ENCODE measurements around the gene ZNF526. TPM values are rescaled to one million over a fixed set of nuclear protein-coding genes. Genes with fewer than 3 reads are reported as not detected.

The ZNF526 gene
- total and polyA plus RNA-seq, 3 donors from 2014 or later, result 10.1 to 12.2 (median 10.1) TPM

- DNase-seq, result no peak
- 43% methylated on average over 15 of the region's 15 CpGs; no CpG with 5 or more reads in 1 of the 2 donors for WGBS, 2 donors
- Histone ChIP-seq H3K36me3 (ENCODE audit: low read depth, missing control alignments) (no peaks in the 10 kb centered on the region), H3K4me3 (no peak overlapping the region), H3K9me3 (no peaks in the 10 kb centered on the region), H3K27ac (peak overlapping the region; percentile 98 to 99), H3K4me1 (peaks cover 64% of the 10 kb centered on the region), H3K27me3 (no peaks in the 10 kb centered on the region)
- intact Hi-C loops (cut with DNase I; ENCODE audit: low total_unique reads), result no loop called here
- TF ChIP-seq CTCF (IDR thresholded peaks at IDR 0.05), result no peak
- TF ChIP-seq POLR2A (IDR thresholded peaks at IDR 0.05), result no peak
These were observed 30.1 kb downstream of the ZNF526 start for GRCh38 chr19:42250183-42250665.

DNA sequence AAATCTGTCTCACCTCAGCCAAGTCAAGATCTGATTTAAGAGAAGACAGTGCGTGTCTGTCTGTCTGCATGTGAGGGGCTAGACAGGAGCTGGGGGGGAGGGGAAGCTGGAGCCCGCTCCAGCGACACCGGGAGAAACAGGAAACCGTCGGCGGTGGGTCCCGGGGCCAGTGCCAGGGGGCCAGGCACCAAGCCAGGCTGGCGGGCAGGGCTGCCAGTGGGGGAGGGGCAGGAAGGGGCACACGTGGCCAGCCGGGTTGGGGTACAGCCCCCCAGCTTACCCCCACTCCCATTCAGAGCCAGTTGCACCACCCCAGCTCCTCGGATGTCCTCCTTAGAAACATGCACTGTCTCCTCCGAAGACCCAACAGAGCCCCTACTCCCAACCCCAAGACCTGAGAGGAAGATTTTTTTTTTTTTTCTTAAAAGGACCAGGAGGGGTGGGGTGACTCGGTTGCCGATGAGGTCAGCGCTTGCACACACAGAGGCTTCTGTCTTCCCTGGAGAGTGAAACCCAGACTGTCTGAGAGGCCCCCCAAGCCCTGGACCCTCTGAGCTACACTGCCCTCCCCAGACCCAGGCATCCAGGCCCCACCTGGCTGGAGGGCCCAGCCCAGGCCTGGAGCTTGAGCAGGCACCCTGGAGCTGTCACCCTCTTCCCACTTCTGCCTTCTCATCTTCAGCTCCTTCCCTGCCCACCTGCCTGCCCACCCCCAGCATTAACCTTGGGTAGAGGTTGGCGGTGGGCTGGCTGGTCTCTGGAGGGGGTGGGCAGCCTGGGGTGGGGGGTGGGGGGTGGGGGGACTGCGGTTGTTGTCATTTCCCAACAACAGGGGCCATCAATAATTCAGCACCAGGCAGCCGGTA is 30.8 kb downstream of the ZNF526 start:
- DNase-seq, result no peak
- WGBS, 2 donors, result 39 to 61% methylated on average over 19 of the region's 19 CpGs

DNA sequence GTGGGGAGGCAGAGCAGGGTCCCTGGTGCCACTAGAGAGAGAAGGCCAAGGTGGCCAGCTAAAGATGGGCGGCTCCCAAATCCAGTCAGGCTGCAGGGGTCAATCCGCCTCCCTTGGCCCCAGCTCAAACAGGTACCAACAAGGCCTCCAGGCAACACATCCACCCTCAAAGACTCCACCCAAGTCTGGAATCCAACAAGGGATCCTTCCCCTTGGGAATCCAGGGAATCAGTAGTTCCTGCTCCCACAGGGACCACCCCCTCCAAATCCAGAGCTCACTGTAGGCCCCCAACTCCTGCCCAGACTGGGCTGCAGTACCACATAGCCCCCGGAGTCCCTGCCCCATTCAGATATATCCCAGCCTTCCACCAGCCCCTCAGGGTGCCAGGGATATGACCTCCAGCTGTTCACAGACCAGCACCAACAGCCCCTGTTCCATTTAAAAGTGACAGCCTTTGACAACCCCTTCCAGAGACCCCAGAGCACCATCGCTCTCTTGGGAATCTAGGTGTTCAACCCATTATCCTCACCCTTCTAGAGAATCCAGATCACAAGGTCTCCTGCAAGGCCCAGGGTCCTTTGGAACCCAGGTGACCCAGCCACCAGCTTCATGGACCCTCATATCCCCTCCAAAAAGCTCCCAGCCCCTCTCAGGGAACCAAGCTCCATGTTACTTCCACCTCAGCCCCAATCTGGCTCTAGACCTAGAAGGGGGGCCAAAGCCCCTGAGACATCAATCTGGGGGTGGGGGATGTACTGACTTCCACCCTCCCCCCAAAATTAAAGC is 31.7 kb downstream of the ZNF526 start:
- Histone ChIP-seq H3K9me3 (no peaks in the 10 kb centered on the region), H3K27me3 (no peaks in the 10 kb centered on the region), H3K36me3 (ENCODE audit: low read depth, missing control alignments) (no peaks in the 10 kb centered on the region), H3K4me3 (peak overlapping the region; percentile 99 to 100), H3K27ac (peak overlapping the region; percentile 98 to 99), H3K4me1 (peaks cover 61% of the 10 kb centered on the region)
- intact Hi-C loops (cut with DNase I; ENCODE audit: low total_unique reads), result no loop called here
- WGBS, 2 donors, result 60 to 68% methylated on average over 4 of the region's 4 CpGs
- no peak for DNase-seq
- TF ChIP-seq CTCF (IDR thresholded peaks at IDR 0.05) (no peak), POLR2A (IDR thresholded peaks at IDR 0.05) (no peak)

More for the DNA sequence above, 30.8 kb downstream of the ZNF526 start:
- peaks cover 64% of the 10 kb centered on the region for H3K4me1 ChIP-seq
- H3K4me3 ChIP-seq, result no peak overlapping the region
- H3K27me3 ChIP-seq, result no peaks in the 10 kb centered on the region
- H3K27ac ChIP-seq, result peak overlapping the region; percentile 98 to 99
- no peak for TF ChIP-seq POLR2A (IDR thresholded peaks at IDR 0.05)
- TF ChIP-seq CTCF (IDR thresholded peaks at IDR 0.05), result no peak
- intact Hi-C loops (cut with DNase I; ENCODE audit: low total_unique reads), result no loop called here
- H3K9me3 ChIP-seq, result no peaks in the 10 kb centered on the region
- H3K36me3 ChIP-seq (ENCODE audit: low read depth, missing control alignments), result no peaks in the 10 kb centered on the region

GRCh38 chr19:42252365-42253244 is 32.5 kb downstream of the ZNF526 start:
- peak overlapping the region; percentile 99 to 100 for H3K4me3 ChIP-seq
- intact Hi-C loops (cut with DNase I; ENCODE audit: low total_unique reads), result no loop called here
- 1% methylated on average over 26 of the region's 27 CpGs for WGBS, 2 donors
- no peaks in the 10 kb centered on the region for H3K9me3 ChIP-seq
- no peaks in the 10 kb centered on the region for H3K36me3 ChIP-seq (ENCODE audit: low read depth, missing control alignments)
- peak overlapping the region; percentile 98 to 99 for H3K27ac ChIP-seq
- no peaks in the 10 kb centered on the region for H3K27me3 ChIP-seq
- TF ChIP-seq CTCF (IDR thresholded peaks at IDR 0.05) (no peak), POLR2A (IDR thresholded peaks at IDR 0.05) (no peak)
- DNase-seq, result peak; percentile 83
- peaks cover 56% of the 10 kb centered on the region for H3K4me1 ChIP-seq
